HCT116 (cell line): ENCODE data around the gene MAML2. TPM values are rescaled to one million over a fixed set of nuclear protein-coding genes. Genes with fewer than 3 reads are reported as not detected.

Experiments
- ATAC-seq: fragments of 200-7000 bp; cut with Tn5 transposase; 2 replicates; pipeline ENCODE4 v1.9.1; 2020; ENCODE audit warnings: mild to moderate bottlenecking, moderate library complexity
- BruUV-seq: library from RNA; stranded (reverse); fragments of 400-500 nt; replicated peaks from 2 replicates; lab custom pipeline; 2021; lab: Mats Ljungman, UMichigan
- CTCF ChIA-PET: fragments of 300-600 bp; sonication (Branson Sonifier 250); formaldehyde crosslinking; loops from one replicate; lab custom pipeline; 2021; ENCODE audit warnings: antibody characterized with exemption; lab: Charles Lee
- POLR2A ChIA-PET: fragments of 300-600, 350-600 bp; sonication (Branson Sonifier 250); formaldehyde crosslinking; loops from one replicate; lab custom pipeline; 2021; ENCODE audit warnings: antibody characterized with exemption; lab: Charles Lee
- RAD21 ChIA-PET, 2 experiments: fragments of 300-600 bp; sonication (Branson Sonifier 250); formaldehyde crosslinking; loops; one replicate each; lab custom pipeline; 2023; ENCODE audit warnings: low total read pairs in 2 of 2; ENCODE audit not compliant: uncharacterized antibody in 2 of 2, unreplicated experiment in 2 of 2, low non-redundant PET in 1 of 2; lab: Charles Lee
- DNase-seq: peaks from one replicate; pipeline ENCODE4 v3.0.0-alpha.2; 2010; ENCODE audit warnings: low read depth, low spot score
- H2AFZ ChIP-seq: fragments of 200-600 bp; shearing (Covaris generic), sonication (generic); 2 replicates; pipeline ENCODE4 v1.6.1; 2017; ENCODE audit warnings: low read depth, mixed run types, mixed read lengths, antibody characterized with exemption, low read length; ENCODE audit not compliant: poor library complexity, severe bottlenecking
- H3K27ac ChIP-seq: 2 replicates; pipeline ENCODE4 v1.5.1; 2012; ENCODE audit warnings: low read depth, low read length
- H3K27me3 ChIP-seq: fragments of 200-600 bp; sonication (generic); 2 replicates; pipeline ENCODE4 v1.6.1; 2016; ENCODE audit warnings: mixed run types, low read length, mixed read lengths; ENCODE audit not compliant: insufficient read depth
- H3K36me3 ChIP-seq, 2 experiments: fragments of 200-500 bp in 1 of 2; fragments of 200-600 bp in 1 of 2; sonication (Bioruptor generic) in 1 of 2; sonication (generic) in 1 of 2; 2 replicates each; pipeline versions ENCODE4 v1.5.1 to v1.6.1; 2014 to 2016; ENCODE audit warnings: low read length in 2 of 2, inconsistent platforms in 1 of 2, mixed read lengths in 1 of 2, mixed run types in 1 of 2; ENCODE audit not compliant: insufficient read depth in 2 of 2, control insufficient read depth in 1 of 2
- H3K4me1 ChIP-seq, 2 experiments: fragments of 200-600 bp in 1 of 2; sonication (generic) in 1 of 2; 2 replicates each; pipeline versions ENCODE4 v1.5.1 to v1.6.1; 2012 to 2017; ENCODE audit warnings: low read length in 2 of 2, inconsistent platforms in 1 of 2, mild to moderate bottlenecking in 1 of 2, mixed read lengths in 1 of 2, mixed run types in 1 of 2, moderate library complexity in 1 of 2; ENCODE audit not compliant: insufficient read depth in 2 of 2, control insufficient read depth in 1 of 2
- H3K4me2 ChIP-seq: fragments of 200-600 bp; sonication (generic); 2 replicates; pipeline ENCODE4 v1.6.1; 2017; ENCODE audit warnings: mixed run types, low read length, mixed read lengths
- H3K4me3 ChIP-seq, 2 experiments: fragments of 200-600 bp in 1 of 2; sonication (generic) in 1 of 2; replicated peaks in 1 of 2; 2 replicates each; pipeline ENCODE4 v1.5.1; 2011 to 2016; ENCODE audit warnings: low read length in 2 of 2, control low read depth in 1 of 2, low read depth in 1 of 2, mild to moderate bottlenecking in 1 of 2, mixed read lengths in 1 of 2, mixed run types in 1 of 2
- H3K79me2 ChIP-seq: fragments of 200-600 bp; sonication (generic); 2 replicates; pipeline ENCODE4 v1.6.1; 2017; ENCODE audit warnings: mild to moderate bottlenecking, mixed run types, low read length, moderate library complexity, mixed read lengths; ENCODE audit not compliant: insufficient read depth
- H3K9ac ChIP-seq: fragments of 200-600 bp; sonication (generic); 2 replicates; pipeline ENCODE4 v1.6.1; 2016; ENCODE audit warnings: low read length, mixed read lengths
- H3K9me2 ChIP-seq: fragments of 200-600 bp; sonication (generic), shearing (Covaris generic); 2 replicates; pipeline ENCODE4 v1.6.1; 2017; ENCODE audit warnings: mixed run types, mild to moderate bottlenecking, moderate library complexity; ENCODE audit not compliant: insufficient read depth
- H3K9me3 ChIP-seq, 2 experiments: fragments of 200-500 bp in 1 of 2; fragments of 200-600 bp in 1 of 2; sonication (Bioruptor generic) in 1 of 2; sonication (generic) in 1 of 2; 2 replicates each; pipeline ENCODE4 v1.6.1; 2014 to 2017; ENCODE audit warnings: low read length in 2 of 2, mixed read lengths in 2 of 2, inconsistent platforms in 1 of 2, low read depth in 1 of 2, mild to moderate bottlenecking in 1 of 2, mixed run types in 1 of 2, moderate library complexity in 1 of 2; ENCODE audit not compliant: control insufficient read depth in 1 of 2, insufficient read depth in 1 of 2
- H4K20me1 ChIP-seq: fragments of 200-600 bp; sonication (generic), shearing (Covaris generic); 2 replicates; pipeline ENCODE4 v1.6.1; 2017; ENCODE audit warnings: mixed run types, mild to moderate bottlenecking, moderate library complexity; ENCODE audit not compliant: insufficient read depth
- CBX3 ChIP-seq: IDR thresholded peaks from 2 replicates; pipeline ENCODE4 v1.6.1; 2012; ENCODE audit warnings: low read depth
- CEBPB ChIP-seq: IDR thresholded peaks from 2 replicates; pipeline ENCODE4 v1.6.1; 2012; ENCODE audit warnings: low read depth
- ELF1 ChIP-seq: IDR thresholded peaks from 2 replicates; pipeline ENCODE4 v1.6.1; 2012; ENCODE audit warnings: low read depth, borderline replicate concordance
- FOSL1 ChIP-seq: IDR thresholded peaks from 2 replicates; pipeline ENCODE4 v1.6.1; 2012; ENCODE audit warnings: low read depth
- JUND ChIP-seq: IDR thresholded peaks from 2 replicates; pipeline ENCODE4 v1.6.1; 2012
- MAX ChIP-seq: IDR thresholded peaks from 2 replicates; pipeline ENCODE4 v1.6.1; 2012
- POLR2A ChIP-seq: IDR thresholded peaks from 2 replicates; pipeline ENCODE4 v1.7.0; 2011; ENCODE audit warnings: borderline replicate concordance; ENCODE audit not compliant: insufficient read depth, insufficient read length; ENCODE audit errors: extremely low read depth
- RAD21 ChIP-seq: IDR thresholded peaks from 2 replicates; pipeline ENCODE4 v1.6.1; 2012; ENCODE audit warnings: low read depth, mild to moderate bottlenecking
- REST ChIP-seq: IDR thresholded peaks from 2 replicates; pipeline ENCODE4 v1.6.1; 2012; ENCODE audit warnings: low read depth
- SIN3A ChIP-seq: IDR thresholded peaks from 2 replicates; pipeline ENCODE4 v1.6.1; 2012; ENCODE audit warnings: low read depth
- TCF7L2 ChIP-seq: IDR thresholded peaks from 2 replicates; pipeline ENCODE4 v1.7.0; 2011; ENCODE audit warnings: borderline replicate concordance, inconsistent platforms; ENCODE audit not compliant: insufficient read depth, insufficient read length; ENCODE audit errors: extremely low read depth
- YY1 ChIP-seq: IDR thresholded peaks from 2 replicates; pipeline ENCODE4 v1.6.1; 2011; ENCODE audit warnings: low read length, low read depth, moderate library complexity, mild to moderate bottlenecking; ENCODE audit not compliant: insufficient replicate concordance; ENCODE audit errors: extremely low read depth
- ZBTB33 ChIP-seq: IDR thresholded peaks from 2 replicates; pipeline ENCODE4 v1.6.1; 2011; ENCODE audit warnings: mild to moderate bottlenecking, low read length, moderate library complexity; ENCODE audit not compliant: insufficient replicate concordance; ENCODE audit errors: extremely low read depth
- ZNF274 ChIP-seq: fragments of 200-500 bp; sonication (Bioruptor generic); IDR thresholded peaks from 2 replicates; pipeline ENCODE4 v1.6.1; 2014; ENCODE audit warnings: mild to moderate bottlenecking, low read depth, low read length, inconsistent platforms
- intact Hi-C: fragments of 100-400 bp; cut with micrococcal nuclease; formaldehyde crosslinking; loops from 2 replicates; pipeline ENCODE4 v1.10.0; 2022
- total RNA-seq: library from RNA; stranded (reverse); gene quantifications from one replicate; pipeline ENCODE4 v1.2.1, GENCODE V29; 2021; ENCODE audit not compliant: unreplicated experiment
- TF ChIP-seq, protein P1 (sequence below): IDR thresholded peaks from 2 replicates; pipeline ENCODE4 v1.6.1; 2012

Gene MAML2
- total RNA-seq, 1 experiment from 2014 or later = 2.6 TPM

GRCh38 chr11:96193745-96194443 is 149.1 kb downstream of the MAML2 start:
- intact Hi-C loops = no loop called here
- no peaks in the 10 kb centered on the region for H3K36me3 ChIP-seq
- no peak overlapping the region for H3K4me2 ChIP-seq
- ChIA-PET CTCF (no interaction called here), POLR2A (no interaction called here), RAD21 (no interaction called here)
- H3K9ac ChIP-seq = no peak overlapping the region
- no peak for TF ChIP-seq REST
- no peaks in the 10 kb centered on the region for H3K79me2 ChIP-seq
- no peaks in the 10 kb centered on the region for H3K9me2 ChIP-seq
- H3K4me1 ChIP-seq = 0 out of 4 replicates have a peak, but pooled peaks cover 0 to under 1% of the 10 kb centered on the region in 2 experiments
- no peaks in the 10 kb centered on the region for H3K9me3 ChIP-seq
- H3K4me3 ChIP-seq = no peak overlapping the region
- no peak overlapping the region for H2AFZ ChIP-seq
- DNase-seq = no peak
- ATAC-seq = no peak
- H4K20me1 ChIP-seq = no peaks in the 10 kb centered on the region
- H3K27me3 ChIP-seq = no peaks in the 10 kb centered on the region
- BruUV-seq = no TSS peak
- H3K27ac ChIP-seq = no peak overlapping the region

DNA sequence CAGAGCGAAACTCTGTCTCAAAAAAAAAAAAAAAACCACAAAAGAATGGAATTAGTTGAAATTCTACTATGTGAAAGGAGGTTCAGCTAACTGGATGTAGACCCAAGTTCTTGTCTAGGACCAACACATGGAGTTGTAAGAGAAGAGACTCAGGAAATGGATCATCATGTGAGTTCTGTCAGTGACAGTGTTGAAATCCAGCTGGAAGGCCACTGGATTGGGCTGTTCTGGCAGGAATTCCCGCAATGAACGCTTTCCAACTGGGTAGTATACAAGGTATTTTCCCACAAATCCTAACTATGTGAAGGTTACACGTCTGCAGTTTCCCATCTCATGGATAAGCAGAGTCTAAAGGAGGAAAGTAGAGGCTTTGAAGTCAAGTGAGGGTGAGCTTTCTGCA is 151.2 kb downstream of the MAML2 start:
- Histone ChIP-seq H2AFZ (no peak overlapping the region), H3K9ac (no peak overlapping the region), H3K4me3 (no peak overlapping the region), H3K79me2 (no peaks in the 10 kb centered on the region), H3K9me2 (no peaks in the 10 kb centered on the region), H4K20me1 (no peaks in the 10 kb centered on the region), H3K27ac (no peak overlapping the region), H3K4me1 (peaks cover 0 to 19% of the 10 kb centered on the region in 2 experiments; a peak in 2 of 4 replicates), H3K27me3 (no peaks in the 10 kb centered on the region), H3K36me3 (no peaks in the 10 kb centered on the region), H3K9me3 (no peaks in the 10 kb centered on the region), H3K4me2 (no peak overlapping the region)
- ChIA-PET POLR2A (no interaction called here), CTCF (no interaction called here), RAD21 (no interaction called here)
- intact Hi-C loops = no loop called here
- DNase-seq = no peak
- ATAC-seq = no peak
- no TSS peak for BruUV-seq
- no peak for TF ChIP-seq YY1
- no peak for TF ChIP-seq ZNF274
- no peak for TF ChIP-seq ELF1
- no peak for TF ChIP-seq POLR2A
- no peak for TF ChIP-seq SIN3A
- no peak for TF ChIP-seq CBX3
- no peak for TF ChIP-seq MAX
- TF ChIP-seq RAD21 = no peak
- no peak for TF ChIP-seq ZBTB33
- TF ChIP-seq JUND = no peak
- no peak for TF ChIP-seq TCF7L2
- TF ChIP-seq, protein P1, sequence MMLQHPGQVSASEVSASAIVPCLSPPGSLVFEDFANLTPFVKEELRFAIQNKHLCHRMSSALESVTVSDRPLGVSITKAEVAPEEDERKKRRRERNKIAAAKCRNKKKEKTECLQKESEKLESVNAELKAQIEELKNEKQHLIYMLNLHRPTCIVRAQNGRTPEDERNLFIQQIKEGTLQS = no peak
- no peak for TF ChIP-seq CEBPB
- TF ChIP-seq FOSL1 = no peak
